Chondrocyte (in vitro differentiated cells): ENCODE measurements around the gene INPP4B. TPM values are rescaled to one million over a fixed set of nuclear protein-coding genes. Genes with fewer than 3 reads are reported as not detected.
A peak's percentile ranks its signal among the peaks of the same experiment; 100 is the strongest.

ENCODE experiments used
- DNase-seq: peaks from one replicate; pipeline ENCODE4 v3.0.0; 2021; ENCODE audit warnings: mixed read lengths, low spot score
- H3K27ac Mint-ChIP-seq: one replicate; pipeline ENCODE4 v1.8.0; 2021; ENCODE audit warnings: mild to moderate bottlenecking, moderate library complexity, mixed read lengths; ENCODE audit not compliant: unreplicated experiment
- H3K27me3 Mint-ChIP-seq: 2 replicates; pipeline ENCODE4 v1.8.0; 2021; ENCODE audit warnings: low read depth, mixed read lengths
- H3K36me3 Mint-ChIP-seq: 2 replicates; pipeline ENCODE4 v1.8.0; 2021; ENCODE audit warnings: low read depth, mixed read lengths
- H3K4me1 Mint-ChIP-seq: 2 replicates; pipeline ENCODE4 v1.8.0; 2021; ENCODE audit warnings: low read depth, mild to moderate bottlenecking, mixed read lengths
- H3K4me3 Mint-ChIP-seq: one replicate; pipeline ENCODE4 v1.8.0; 2021; ENCODE audit warnings: mild to moderate bottlenecking, moderate library complexity, mixed read lengths; ENCODE audit not compliant: unreplicated experiment
- H3K9me3 Mint-ChIP-seq: 2 replicates; pipeline ENCODE4 v1.8.0; 2021; ENCODE audit warnings: low read depth, mixed read lengths
- total RNA-seq: library from RNA; stranded (reverse); gene quantifications from 3 replicates; pipeline ENCODE4 v1.2.1, GENCODE V29; 2021
- TF ChIP-seq, protein P1 (sequence below): fragments of 200-600 bp; sonication (generic); IDR thresholded peaks from 2 replicates; pipeline ENCODE4 v1.5.0; 2021; ENCODE audit warnings: antibody characterized with exemption, mild to moderate bottlenecking, moderate library complexity

Gene INPP4B
- total RNA-seq, 1 donor from 2014 or later: 30.0 TPM

DNA sequence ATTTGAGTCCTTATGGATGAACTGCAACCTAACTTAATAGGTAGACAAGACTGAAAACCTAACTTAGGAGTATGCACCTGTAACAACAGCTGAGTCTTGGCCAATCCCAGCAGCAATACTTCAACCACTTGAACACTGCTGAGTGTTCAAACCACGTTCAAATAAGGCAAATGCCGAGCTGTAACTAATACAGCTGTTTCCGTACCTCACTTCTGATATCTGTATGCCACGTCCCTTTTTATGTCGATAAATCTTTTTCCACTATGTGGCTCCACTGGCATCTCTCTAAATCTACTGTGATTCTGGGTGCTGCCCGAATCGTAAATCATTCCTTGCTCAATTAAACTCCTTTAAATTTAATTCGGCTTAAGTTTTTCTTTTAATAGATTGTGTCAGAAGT is 459.7 kb downstream of the INPP4B start:
- H3K9me3 Mint-ChIP-seq: no peaks in the 10 kb centered on the region

DNA sequence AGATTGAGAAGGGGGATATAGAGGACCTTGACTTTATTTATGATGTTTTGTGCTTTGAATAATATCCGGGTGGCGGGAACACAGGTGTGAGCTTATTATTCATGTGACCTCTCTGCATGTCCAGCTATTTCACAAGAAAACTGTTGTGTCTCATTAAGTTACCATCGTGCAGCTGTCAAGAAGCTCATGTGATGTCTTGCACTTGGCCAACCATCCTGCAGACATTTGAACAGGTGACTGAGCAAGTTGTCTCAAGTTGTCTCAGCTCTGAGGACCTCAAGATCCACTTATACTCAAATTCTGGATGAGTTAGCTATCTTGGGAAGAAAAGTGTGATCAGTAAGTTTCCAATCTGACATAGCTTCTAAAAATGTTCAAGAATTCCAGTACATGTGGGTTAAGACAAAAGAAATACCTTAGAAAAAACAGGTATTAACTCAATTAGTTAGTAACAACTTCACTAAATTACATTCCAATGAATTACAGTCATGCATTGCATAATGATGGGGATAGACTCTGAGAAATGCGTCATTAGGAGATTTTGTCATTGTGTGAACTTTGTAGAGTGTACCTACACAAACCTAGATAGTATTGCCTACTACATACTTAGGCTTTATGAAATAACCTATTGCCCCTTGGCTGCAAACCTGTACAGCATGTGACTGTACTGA is 462.2 kb downstream of the INPP4B start:
- H3K27me3 Mint-ChIP-seq: no peaks in the 10 kb centered on the region
- TF ChIP-seq, protein P1, sequence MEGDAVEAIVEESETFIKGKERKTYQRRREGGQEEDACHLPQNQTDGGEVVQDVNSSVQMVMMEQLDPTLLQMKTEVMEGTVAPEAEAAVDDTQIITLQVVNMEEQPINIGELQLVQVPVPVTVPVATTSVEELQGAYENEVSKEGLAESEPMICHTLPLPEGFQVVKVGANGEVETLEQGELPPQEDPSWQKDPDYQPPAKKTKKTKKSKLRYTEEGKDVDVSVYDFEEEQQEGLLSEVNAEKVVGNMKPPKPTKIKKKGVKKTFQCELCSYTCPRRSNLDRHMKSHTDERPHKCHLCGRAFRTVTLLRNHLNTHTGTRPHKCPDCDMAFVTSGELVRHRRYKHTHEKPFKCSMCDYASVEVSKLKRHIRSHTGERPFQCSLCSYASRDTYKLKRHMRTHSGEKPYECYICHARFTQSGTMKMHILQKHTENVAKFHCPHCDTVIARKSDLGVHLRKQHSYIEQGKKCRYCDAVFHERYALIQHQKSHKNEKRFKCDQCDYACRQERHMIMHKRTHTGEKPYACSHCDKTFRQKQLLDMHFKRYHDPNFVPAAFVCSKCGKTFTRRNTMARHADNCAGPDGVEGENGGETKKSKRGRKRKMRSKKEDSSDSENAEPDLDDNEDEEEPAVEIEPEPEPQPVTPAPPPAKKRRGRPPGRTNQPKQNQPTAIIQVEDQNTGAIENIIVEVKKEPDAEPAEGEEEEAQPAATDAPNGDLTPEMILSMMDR: no peak
- H3K27ac Mint-ChIP-seq: no peak overlapping the region
- DNase-seq: no peak
- no peaks in the 10 kb centered on the region for H3K9me3 Mint-ChIP-seq
- no peak overlapping the region for H3K4me3 Mint-ChIP-seq
- H3K4me1 Mint-ChIP-seq: peaks cover 28% of the 10 kb centered on the region
- peaks cover 3% of the 10 kb centered on the region for H3K36me3 Mint-ChIP-seq

More for the DNA sequence above, 459.7 kb downstream of the INPP4B start:
- H3K36me3 Mint-ChIP-seq: peaks cover 3% of the 10 kb centered on the region
- no peak overlapping the region for H3K27ac Mint-ChIP-seq
- no peak for DNase-seq
- peaks cover 5% of the 10 kb centered on the region for H3K4me1 Mint-ChIP-seq
- H3K27me3 Mint-ChIP-seq: no peaks in the 10 kb centered on the region
- no peak overlapping the region for H3K4me3 Mint-ChIP-seq
- TF ChIP-seq, protein P1: no peak

DNA sequence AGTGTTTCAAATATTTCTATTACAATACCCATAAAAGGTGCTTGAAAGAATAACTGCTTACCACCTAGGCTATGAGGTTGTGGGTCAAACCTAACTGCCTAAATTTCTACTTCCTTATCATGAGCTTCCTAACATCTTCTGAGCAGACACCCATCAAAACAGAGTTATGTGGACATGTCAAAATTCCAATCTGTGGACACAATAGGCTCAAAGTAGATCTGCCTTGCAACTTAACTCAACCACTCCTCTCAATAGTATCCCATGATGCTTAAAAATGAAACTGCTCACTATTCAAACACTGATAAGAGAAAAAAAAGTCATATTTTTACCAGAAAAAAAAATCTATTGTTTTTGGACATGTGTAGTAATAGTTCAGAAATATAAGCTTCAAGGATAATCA is 462.7 kb downstream of the INPP4B start:
- Mint-ChIP-seq H3K9me3 (no peaks in the 10 kb centered on the region), H3K36me3 (peaks cover 3% of the 10 kb centered on the region), H3K4me3 (no peak overlapping the region), H3K4me1 (peaks cover 34% of the 10 kb centered on the region), H3K27me3 (no peaks in the 10 kb centered on the region), H3K27ac (no peak overlapping the region)
- TF ChIP-seq, protein P1: no peak
- no peak for DNase-seq

DNA sequence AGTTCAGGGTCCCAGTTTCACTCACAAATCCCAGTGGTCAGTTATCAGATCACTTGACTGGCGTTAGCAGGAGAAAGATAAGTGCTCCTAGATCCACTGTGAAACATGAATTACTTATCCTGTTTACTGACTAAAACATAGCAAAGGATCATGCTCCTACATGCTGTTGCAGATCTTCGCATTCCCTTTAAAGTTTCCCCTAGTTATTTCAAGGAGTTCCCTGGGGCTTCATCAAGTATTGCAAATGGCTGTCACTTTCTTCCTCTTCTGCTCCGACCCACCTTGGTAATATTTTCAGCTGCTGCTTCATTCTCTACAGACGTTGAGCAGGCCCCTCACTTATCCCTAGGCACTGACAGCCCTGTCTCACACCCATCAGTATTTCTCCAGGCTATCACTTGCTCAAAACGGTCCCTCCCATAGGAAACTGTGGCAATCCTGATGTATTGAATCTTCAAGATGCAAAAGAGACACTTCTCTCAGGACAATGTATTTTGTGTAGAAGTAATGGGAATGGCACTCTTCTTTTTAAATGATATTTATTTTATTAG is 466.0 kb downstream of the INPP4B start:
- peak overlapping the region; percentile 96 for H3K27ac Mint-ChIP-seq
- peaks cover 3% of the 10 kb centered on the region for H3K36me3 Mint-ChIP-seq
- H3K4me1 Mint-ChIP-seq: peaks cover 53% of the 10 kb centered on the region
- DNase-seq: no peak
- no peak overlapping the region for H3K4me3 Mint-ChIP-seq
- no peaks in the 10 kb centered on the region for H3K27me3 Mint-ChIP-seq
- TF ChIP-seq, protein P1: no peak
- no peaks in the 10 kb centered on the region for H3K9me3 Mint-ChIP-seq

DNA sequence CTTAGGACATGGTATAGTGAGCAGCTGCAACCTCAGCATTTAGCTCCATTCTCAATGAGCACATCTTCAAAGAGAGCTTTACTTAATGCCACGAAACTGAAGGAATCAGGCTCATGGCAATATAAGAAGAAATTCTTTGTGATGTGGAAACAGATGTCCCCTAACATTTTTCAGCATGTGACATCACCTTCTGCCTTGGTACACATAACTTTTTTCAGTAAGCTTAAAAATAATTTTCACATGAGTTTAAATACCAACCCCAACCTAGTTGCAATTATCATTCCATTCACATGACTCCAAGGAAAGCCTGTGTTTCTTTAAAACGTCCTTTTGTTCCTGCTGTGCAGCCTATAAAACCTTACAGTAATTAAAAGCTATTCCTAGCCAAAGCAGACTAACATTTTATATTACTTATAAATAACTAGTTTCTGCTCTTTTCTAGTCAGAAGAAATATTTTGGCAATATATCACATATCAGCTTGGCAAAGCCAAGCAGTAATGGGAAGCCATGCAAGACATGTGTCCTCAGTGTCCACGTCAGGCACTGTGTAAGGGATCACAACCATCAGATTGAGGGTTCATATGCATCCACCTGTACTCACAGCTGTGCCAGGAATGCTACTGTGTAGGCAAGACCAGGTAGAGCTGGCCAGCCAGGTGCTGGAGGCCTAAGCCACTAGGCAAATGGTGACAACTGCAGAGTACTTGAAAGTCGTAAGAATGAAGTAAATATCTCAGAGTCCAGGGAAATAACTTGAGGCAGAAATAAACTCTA is 466.6 kb downstream of the INPP4B start:
- TF ChIP-seq, protein P1: no peak
- peak overlapping the region; percentile 43 for H3K4me3 Mint-ChIP-seq
- peaks cover 3% of the 10 kb centered on the region for H3K36me3 Mint-ChIP-seq
- H3K27ac Mint-ChIP-seq: peak overlapping the region; percentile 96
- no peaks in the 10 kb centered on the region for H3K27me3 Mint-ChIP-seq
- H3K4me1 Mint-ChIP-seq: peaks cover 57% of the 10 kb centered on the region
- no peaks in the 10 kb centered on the region for H3K9me3 Mint-ChIP-seq
- no peak for DNase-seq
